DND-41 (cell line): ENCODE results near the gene KIAA1671.

Experiments used
- ATAC-seq: fragments of 200-7000 bp; cut with Tn5 transposase; 3 replicates; pipeline ENCODE4 v1.9.1; 2021; ENCODE audit warnings: low read depth; ENCODE audit not compliant: insufficient read depth
- DNase-seq: peaks from one replicate; pipeline ENCODE4 v3.0.0-alpha.2; 2020
- H2AFZ ChIP-seq: 2 replicates; pipeline ENCODE4 v1.6.0; 2012; ENCODE audit warnings: low read depth, low read length
- H3K27ac ChIP-seq: 2 replicates; pipeline ENCODE4 v1.5.1; 2012; ENCODE audit warnings: low read length, inconsistent platforms
- H3K27me3 ChIP-seq: fragments of 200-600 bp; sonication (generic); 2 replicates; pipeline ENCODE4 v1.6.0; 2012; ENCODE audit warnings: low read length, mild to moderate bottlenecking, inconsistent platforms; ENCODE audit not compliant: insufficient read depth, poor library complexity
- H3K36me3 ChIP-seq: 2 replicates; pipeline ENCODE4 v1.5.1; 2012; ENCODE audit warnings: low read length, inconsistent platforms; ENCODE audit not compliant: insufficient read depth
- H3K4me1 ChIP-seq: 2 replicates; pipeline ENCODE4 v1.5.1; 2012; ENCODE audit warnings: mild to moderate bottlenecking, low read length; ENCODE audit not compliant: insufficient read depth
- H3K4me2 ChIP-seq: 2 replicates; pipeline ENCODE4 v1.6.0; 2012; ENCODE audit warnings: mild to moderate bottlenecking, moderate library complexity, low read length, inconsistent platforms; ENCODE audit not compliant: insufficient read depth
- H3K4me3 ChIP-seq, 2 experiments: fragments of 200-600 bp in 1 of 2; shearing (Covaris generic) in 1 of 2; 2 replicates each; pipeline ENCODE4 v1.5.1; 2012 to 2016; ENCODE audit warnings: inconsistent platforms in 2 of 2, low read length in 2 of 2, mild to moderate bottlenecking in 2 of 2, low read depth in 1 of 2, moderate library complexity in 1 of 2
- H3K79me2 ChIP-seq: 2 replicates; pipeline ENCODE4 v1.6.0; 2012; ENCODE audit warnings: low read length, inconsistent platforms; ENCODE audit not compliant: insufficient read depth
- H3K9ac ChIP-seq: 2 replicates; pipeline ENCODE4 v1.6.0; 2012; ENCODE audit warnings: low read depth, mild to moderate bottlenecking, inconsistent platforms, low read length, moderate library complexity
- H3K9me3 ChIP-seq: 2 replicates; pipeline ENCODE4 v1.5.1; 2012; ENCODE audit warnings: low read length, moderate library complexity, mild to moderate bottlenecking, inconsistent platforms; ENCODE audit not compliant: insufficient read depth, severe bottlenecking
- H4K20me1 ChIP-seq: 2 replicates; pipeline ENCODE4 v1.6.0; 2012; ENCODE audit warnings: low read length; ENCODE audit not compliant: insufficient read depth
- EZH2 ChIP-seq: IDR thresholded peaks from 3 replicates; pipeline ENCODE4 v1.6.1; 2012; ENCODE audit warnings: borderline replicate concordance, low read depth, mild to moderate bottlenecking, moderate library complexity, low read length, inconsistent platforms; ENCODE audit not compliant: severe bottlenecking
- TF ChIP-seq, protein P1 (sequence below): IDR thresholded peaks from 2 replicates; pipeline ENCODE4 v1.5.1; 2012; ENCODE audit warnings: borderline replicate concordance, low read length, moderate library complexity, mild to moderate bottlenecking; ENCODE audit not compliant: poor library complexity, severe bottlenecking; ENCODE audit errors: extremely low read depth

KIAA1671 gene

DNA sequence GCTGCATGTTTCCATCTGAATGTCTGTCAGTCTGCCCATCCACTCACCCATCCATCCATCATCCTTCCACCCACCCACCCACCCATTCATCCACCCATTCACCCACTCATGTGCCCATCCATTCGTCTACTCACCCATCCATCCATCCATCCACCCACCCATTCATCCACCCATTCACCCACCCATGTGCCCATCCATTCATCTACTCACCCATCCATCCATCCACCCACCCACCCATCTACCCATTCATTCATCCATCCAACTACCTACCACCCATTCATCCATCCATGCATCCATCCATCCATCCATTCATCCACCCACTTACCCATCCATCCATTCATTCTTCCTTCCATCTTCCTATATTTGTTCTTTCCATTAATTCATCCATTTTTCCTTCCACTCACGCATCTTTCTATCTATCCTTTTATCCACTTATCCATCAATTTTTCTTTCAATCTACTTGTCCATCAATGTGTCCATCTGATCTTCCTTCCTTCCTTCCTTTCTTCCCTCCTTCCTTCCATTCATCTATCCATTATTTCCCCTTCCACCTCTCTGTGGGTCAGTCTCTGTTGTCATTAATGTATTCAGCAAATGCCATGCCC lies 255.1 kb downstream of the KIAA1671 start:
- Histone ChIP-seq H2AFZ (no peak overlapping the region), H3K36me3 (no peaks in the 10 kb centered on the region), H3K27ac (no peak overlapping the region), H4K20me1 (no peaks in the 10 kb centered on the region), H3K9me3 (no peaks in the 10 kb centered on the region), H3K79me2 (no peaks in the 10 kb centered on the region), H3K4me2 (no peak overlapping the region), H3K9ac (no peak overlapping the region), H3K27me3 (no peaks in the 10 kb centered on the region), H3K4me3 (no peak overlapping the region), H3K4me1 (no peaks in the 10 kb centered on the region)
- no peak for DNase-seq
- no peak for ATAC-seq
- TF ChIP-seq, protein P1, sequence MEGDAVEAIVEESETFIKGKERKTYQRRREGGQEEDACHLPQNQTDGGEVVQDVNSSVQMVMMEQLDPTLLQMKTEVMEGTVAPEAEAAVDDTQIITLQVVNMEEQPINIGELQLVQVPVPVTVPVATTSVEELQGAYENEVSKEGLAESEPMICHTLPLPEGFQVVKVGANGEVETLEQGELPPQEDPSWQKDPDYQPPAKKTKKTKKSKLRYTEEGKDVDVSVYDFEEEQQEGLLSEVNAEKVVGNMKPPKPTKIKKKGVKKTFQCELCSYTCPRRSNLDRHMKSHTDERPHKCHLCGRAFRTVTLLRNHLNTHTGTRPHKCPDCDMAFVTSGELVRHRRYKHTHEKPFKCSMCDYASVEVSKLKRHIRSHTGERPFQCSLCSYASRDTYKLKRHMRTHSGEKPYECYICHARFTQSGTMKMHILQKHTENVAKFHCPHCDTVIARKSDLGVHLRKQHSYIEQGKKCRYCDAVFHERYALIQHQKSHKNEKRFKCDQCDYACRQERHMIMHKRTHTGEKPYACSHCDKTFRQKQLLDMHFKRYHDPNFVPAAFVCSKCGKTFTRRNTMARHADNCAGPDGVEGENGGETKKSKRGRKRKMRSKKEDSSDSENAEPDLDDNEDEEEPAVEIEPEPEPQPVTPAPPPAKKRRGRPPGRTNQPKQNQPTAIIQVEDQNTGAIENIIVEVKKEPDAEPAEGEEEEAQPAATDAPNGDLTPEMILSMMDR = no peak
- TF ChIP-seq EZH2 = no peak

DNA sequence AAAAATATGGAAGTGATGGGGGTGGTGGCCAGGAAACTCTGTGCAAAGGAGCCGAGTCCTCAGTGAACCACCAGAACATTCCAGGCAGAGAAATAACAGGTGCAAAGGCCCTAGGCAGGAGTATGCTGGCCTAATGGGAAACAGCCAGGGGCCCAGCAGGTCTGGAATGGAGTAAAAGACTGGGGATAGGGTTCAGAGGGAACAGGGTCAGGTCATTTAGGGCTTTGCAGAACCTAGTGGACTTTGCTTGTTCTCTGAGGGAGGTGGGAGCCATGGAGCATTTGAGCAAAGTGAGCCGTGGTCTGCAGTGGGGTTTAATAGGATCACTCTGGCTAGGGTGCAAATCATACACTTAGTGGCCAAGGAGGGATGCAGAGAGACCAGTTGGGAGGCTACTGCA lies 255.8 kb downstream of the KIAA1671 start:
- Histone ChIP-seq H2AFZ (no peak overlapping the region), H3K27me3 (no peaks in the 10 kb centered on the region), H3K9ac (no peak overlapping the region), H3K36me3 (no peaks in the 10 kb centered on the region), H3K4me3 (no peak overlapping the region), H3K27ac (no peak overlapping the region), H3K4me1 (no peaks in the 10 kb centered on the region), H4K20me1 (no peaks in the 10 kb centered on the region), H3K4me2 (no peak overlapping the region), H3K79me2 (no peaks in the 10 kb centered on the region), H3K9me3 (no peaks in the 10 kb centered on the region)
- DNase-seq (no peak), ATAC-seq (no peak)
- TF ChIP-seq EZH2 = no peak
- TF ChIP-seq, protein P1 = no peak

DNA sequence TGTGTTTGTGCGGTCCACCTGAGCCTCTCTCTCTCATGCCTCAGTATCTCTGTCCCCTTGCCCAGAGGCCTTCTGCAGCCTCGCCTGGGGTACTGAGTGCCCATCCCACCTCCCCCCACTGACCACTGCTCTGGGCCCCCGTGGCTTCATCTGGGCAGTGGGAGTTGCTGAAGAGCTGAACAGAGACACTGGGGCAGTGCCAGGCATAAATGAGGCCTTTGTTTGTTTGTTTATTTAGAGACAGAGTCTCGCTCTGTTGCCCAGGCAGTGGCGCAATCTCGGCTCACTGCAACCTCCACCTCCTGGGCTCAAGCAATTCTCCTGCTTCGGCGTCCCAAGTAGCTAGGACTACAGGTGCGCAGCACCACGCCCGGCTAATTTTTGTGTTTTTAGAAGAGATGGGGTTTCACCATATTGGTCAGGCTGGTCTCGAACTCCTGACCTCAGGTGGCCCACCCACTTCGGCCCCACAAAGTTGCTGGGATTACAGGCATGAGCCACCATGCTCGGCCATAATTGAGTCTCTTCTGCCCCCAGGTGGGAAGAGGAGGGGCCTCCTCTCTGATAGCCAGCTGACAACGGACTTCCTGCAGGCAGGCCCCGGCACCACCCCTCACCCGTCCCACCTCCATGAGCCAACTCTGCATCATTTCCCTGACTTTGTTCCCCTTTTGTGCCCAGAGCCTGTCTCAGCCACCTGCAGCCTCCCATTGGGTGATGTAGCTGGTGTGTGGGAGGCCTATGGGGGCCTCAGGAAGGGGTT lies 256.4 kb downstream of the KIAA1671 start:
- H3K27me3 ChIP-seq = no peaks in the 10 kb centered on the region
- TF ChIP-seq, protein P1 = no peak
- no peak for TF ChIP-seq EZH2
- no peak overlapping the region for H3K9ac ChIP-seq
- no peaks in the 10 kb centered on the region for H3K4me1 ChIP-seq
- no peak overlapping the region for H3K4me2 ChIP-seq
- no peak overlapping the region for H3K27ac ChIP-seq
- no peaks in the 10 kb centered on the region for H3K9me3 ChIP-seq
- H3K79me2 ChIP-seq = no peaks in the 10 kb centered on the region
- DNase-seq (no peak), ATAC-seq (no peak)
- H3K36me3 ChIP-seq = no peaks in the 10 kb centered on the region
- no peaks in the 10 kb centered on the region for H4K20me1 ChIP-seq
- no peak overlapping the region for H3K4me3 ChIP-seq
- no peak overlapping the region for H2AFZ ChIP-seq
